ENCODE data around the gene LCE3A.
"Not testable (repeated sequence)": the region's sequence is repeated elsewhere in the genome, so short reads cannot be mapped to it uniquely, and the experiment has no call there.

- not testable (repeated sequence) for TF ChIP-seq CTCF, POLR2A (IDR thresholded peaks at IDR 0.05)
These were observed 43.3 kb upstream of the LCE3A start for GRCh38 chr1:152666171-152666570.
